Left ventricle myocardium inferior (tissue), 1 donor: ENCODE data around the gene DEUP1. TPM values are rescaled to one million over a fixed set of nuclear protein-coding genes. Genes with fewer than 3 reads are reported as not detected.
"Not testable (repeated sequence)": the region's sequence is repeated elsewhere in the genome, so short reads cannot be mapped to it uniquely, and the experiment has no call there.

ENCODE experiments used
- DNase-seq: peaks from one replicate; pipeline ENCODE4 v3.0.0-alpha.2; 2020
- H3K27ac ChIP-seq: fragments of 200-600 bp; replicated peaks from 2 replicates; pipeline ENCODE4 v1.8.0; 2021
- H3K27me3 ChIP-seq: fragments of 200-600 bp; 2 replicates; pipeline ENCODE4 v1.8.0; 2021; ENCODE audit warnings: low read depth
- H3K36me3 ChIP-seq: fragments of 200-600 bp; 2 replicates; pipeline ENCODE4 v1.8.0; 2021
- H3K4me1 ChIP-seq: fragments of 200-600 bp; 2 replicates; pipeline ENCODE4 v1.8.0; 2021
- H3K4me3 ChIP-seq: fragments of 200-600 bp; 2 replicates; pipeline ENCODE4 v1.8.0; 2021; ENCODE audit warnings: mild to moderate bottlenecking, moderate library complexity
- H3K9me3 ChIP-seq: fragments of 200-600 bp; replicated peaks from 2 replicates; pipeline ENCODE4 v1.8.0; 2021
- intact Hi-C: fragments of 100-400 bp; cut with micrococcal nuclease; formaldehyde crosslinking; loops from one replicate; pipeline ENCODE4 v1.11.0; 2022
- total RNA-seq: library from RNA; stranded (reverse); fragmentation: NEBNext Ultra II Directional; extraction: Animal tissue kit (Norgen Biotek cat#: 25700); gene quantifications from one replicate; pipeline ENCODE4 v1.2.1, GENCODE V29; 2021
- TF ChIP-seq, protein P1 (sequence below): fragments of 200-600 bp; IDR thresholded peaks from 2 replicates; pipeline ENCODE4 v1.8.0; 2021; ENCODE audit warnings: antibody characterized with exemption, mild to moderate bottlenecking, borderline replicate concordance
- donor health status: DM: no; HTN: yes; CAD: no; lungs with severe emphysema.

The DEUP1 gene
- total RNA-seq, 1 donor from 2014 or later = not detected

DNA sequence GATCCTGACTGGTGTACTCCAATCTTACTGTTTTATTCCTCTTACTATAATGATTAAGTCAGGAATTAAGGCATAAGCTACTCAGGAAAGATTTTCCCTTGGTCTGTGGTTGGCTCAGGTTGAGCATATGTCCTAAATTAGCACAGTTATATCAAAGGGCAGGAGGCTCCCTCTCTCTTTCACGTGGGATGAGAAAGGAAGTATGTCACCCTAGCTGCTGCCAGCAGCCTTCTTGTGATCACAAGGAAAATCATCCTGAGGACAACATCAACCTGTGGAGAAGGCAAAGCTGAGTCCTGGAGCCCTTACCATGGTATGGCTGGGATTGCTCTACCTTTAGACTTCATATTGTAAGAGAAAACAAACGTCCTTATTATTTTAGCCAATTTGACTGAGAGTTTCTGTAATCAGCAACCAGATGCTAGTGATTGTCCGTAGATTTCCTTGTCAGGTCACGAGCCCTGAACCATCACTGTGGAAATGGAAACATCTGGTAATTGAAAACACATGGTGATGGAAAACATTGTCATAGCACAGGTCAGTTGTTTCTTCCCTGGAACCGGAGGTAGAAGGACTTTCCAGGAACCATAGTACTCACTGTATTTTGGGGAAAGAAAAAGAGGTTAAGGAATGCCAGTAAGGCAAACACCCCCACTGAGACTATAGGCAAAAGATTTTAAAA lies 40.6 kb upstream of the DEUP1 start:
- TF ChIP-seq, protein P1, sequence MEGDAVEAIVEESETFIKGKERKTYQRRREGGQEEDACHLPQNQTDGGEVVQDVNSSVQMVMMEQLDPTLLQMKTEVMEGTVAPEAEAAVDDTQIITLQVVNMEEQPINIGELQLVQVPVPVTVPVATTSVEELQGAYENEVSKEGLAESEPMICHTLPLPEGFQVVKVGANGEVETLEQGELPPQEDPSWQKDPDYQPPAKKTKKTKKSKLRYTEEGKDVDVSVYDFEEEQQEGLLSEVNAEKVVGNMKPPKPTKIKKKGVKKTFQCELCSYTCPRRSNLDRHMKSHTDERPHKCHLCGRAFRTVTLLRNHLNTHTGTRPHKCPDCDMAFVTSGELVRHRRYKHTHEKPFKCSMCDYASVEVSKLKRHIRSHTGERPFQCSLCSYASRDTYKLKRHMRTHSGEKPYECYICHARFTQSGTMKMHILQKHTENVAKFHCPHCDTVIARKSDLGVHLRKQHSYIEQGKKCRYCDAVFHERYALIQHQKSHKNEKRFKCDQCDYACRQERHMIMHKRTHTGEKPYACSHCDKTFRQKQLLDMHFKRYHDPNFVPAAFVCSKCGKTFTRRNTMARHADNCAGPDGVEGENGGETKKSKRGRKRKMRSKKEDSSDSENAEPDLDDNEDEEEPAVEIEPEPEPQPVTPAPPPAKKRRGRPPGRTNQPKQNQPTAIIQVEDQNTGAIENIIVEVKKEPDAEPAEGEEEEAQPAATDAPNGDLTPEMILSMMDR = no peak
- no peak for DNase-seq
- intact Hi-C loops = no loop called here
- Histone ChIP-seq H3K4me1 (no peaks in the 10 kb centered on the region), H3K36me3 (no peaks in the 10 kb centered on the region), H3K27ac (no peak overlapping the region), H3K27me3 (no peaks in the 10 kb centered on the region), H3K4me3 (no peak overlapping the region), H3K9me3 (no peaks in the 10 kb centered on the region)

DNA sequence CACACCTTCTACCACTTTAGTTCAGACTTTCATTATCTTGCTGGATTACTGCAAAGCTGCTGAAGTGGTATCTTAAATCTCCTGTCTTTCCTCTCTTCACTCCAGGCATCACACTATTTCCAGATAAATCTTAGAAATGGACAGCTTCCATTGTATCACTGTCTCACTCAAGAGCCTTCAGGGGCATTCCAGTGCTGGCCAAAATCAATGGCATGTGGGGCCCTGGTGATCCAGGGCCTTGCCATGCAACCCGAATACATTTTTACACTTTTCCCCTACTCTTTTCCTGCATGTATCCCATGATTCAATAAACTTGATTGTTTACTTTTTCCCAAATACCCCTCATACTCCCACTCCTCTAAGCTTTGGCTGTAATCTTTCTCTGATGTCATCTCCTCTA lies 39.4 kb upstream of the DEUP1 start:
- no peak overlapping the region for H3K4me3 ChIP-seq
- no peak for DNase-seq
- H3K27me3 ChIP-seq = no peaks in the 10 kb centered on the region
- no peaks in the 10 kb centered on the region for H3K9me3 ChIP-seq
- TF ChIP-seq, protein P1 = no peak
- no peak overlapping the region for H3K27ac ChIP-seq
- no peaks in the 10 kb centered on the region for H3K36me3 ChIP-seq
- intact Hi-C loops = no loop called here
- no peaks in the 10 kb centered on the region for H3K4me1 ChIP-seq

DNA sequence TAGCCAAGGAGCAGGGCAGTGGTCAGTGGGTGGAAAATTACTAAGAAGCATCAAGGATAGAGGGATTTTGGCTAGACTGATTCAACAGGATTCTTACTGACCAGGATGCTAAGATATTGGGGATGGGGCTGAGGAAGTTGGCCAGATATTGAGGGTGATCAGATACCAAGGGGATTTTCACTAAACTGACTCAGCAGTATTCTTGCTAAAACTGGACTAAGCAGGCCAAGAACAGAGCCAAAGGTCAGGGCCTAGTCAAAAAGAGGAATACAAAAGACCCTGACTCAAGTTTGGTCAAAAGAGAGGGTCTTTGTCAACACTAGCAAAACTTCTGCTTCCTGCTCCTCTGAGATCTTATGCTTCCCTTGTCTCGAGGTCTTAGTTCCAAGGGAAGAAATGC lies 38.6 kb upstream of the DEUP1 start:
- TF ChIP-seq, protein P1 = no peak
- Histone ChIP-seq H3K36me3 (no peaks in the 10 kb centered on the region), H3K27ac (no peak overlapping the region), H3K27me3 (no peaks in the 10 kb centered on the region), H3K9me3 (no peaks in the 10 kb centered on the region), H3K4me1 (no peaks in the 10 kb centered on the region), H3K4me3 (no peak overlapping the region)
- intact Hi-C loops = no loop called here
- no peak for DNase-seq

GRCh38 chr11:93295921-93296575 lies 34.5 kb upstream of the DEUP1 start:
- no peak for DNase-seq

DNA sequence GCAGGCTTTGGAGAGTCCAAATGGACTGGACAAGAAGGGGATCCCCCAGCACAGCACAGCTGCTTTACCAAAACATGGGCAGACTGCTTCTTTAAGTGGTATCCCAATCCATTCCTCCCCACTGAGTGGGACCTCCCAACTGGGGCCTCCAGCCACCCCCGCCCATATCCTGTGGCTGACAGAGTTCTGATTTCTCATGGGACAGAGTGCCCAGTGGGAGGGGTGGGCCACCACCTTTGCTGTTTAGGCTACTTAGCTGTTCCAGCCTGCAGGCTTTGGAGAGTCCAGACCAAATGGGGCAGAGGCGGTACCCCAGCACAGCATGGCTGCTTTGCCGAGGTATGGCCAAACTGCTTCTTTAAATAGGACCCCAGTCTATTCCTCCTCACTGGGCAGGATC lies 26.9 kb upstream of the DEUP1 start:
- intact Hi-C loops = no loop called here
- H3K4me3 ChIP-seq = no peak overlapping the region
- no peak for DNase-seq

More at GRCh38 chr11:93295921-93296575, 34.5 kb upstream of the DEUP1 start:
- Histone ChIP-seq H3K27me3 (no peaks in the 10 kb centered on the region), H3K4me1 (no peaks in the 10 kb centered on the region), H3K36me3 (no peaks in the 10 kb centered on the region), H3K9me3 (no peaks in the 10 kb centered on the region), H3K4me3 (no peak overlapping the region), H3K27ac (no peak overlapping the region)
- intact Hi-C loops = no loop called here
- TF ChIP-seq, protein P1 = no peak

DNA sequence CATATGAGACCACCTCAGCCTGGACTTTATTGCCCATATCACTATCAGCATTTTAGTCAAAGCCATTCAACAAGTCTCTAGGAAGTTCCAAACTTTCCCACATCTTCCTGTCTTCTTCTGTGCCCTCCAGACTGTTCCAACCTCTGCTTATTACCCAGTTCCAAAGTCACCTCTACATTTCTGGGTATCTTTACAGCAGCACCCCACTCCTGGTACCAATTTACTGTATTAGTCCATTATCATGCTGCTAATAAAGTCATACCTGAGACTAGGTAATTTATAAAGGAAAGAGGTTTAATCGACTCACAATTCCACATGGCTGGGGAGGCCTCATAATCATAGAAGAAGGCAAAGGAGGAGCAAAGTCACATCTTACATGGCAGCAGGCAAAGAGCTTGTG lies 16.1 kb upstream of the DEUP1 start:
- H3K4me3 ChIP-seq, DNase-seq, H3K27me3 ChIP-seq, intact Hi-C loops, H3K27ac ChIP-seq, H3K36me3 ChIP-seq, H3K4me1 ChIP-seq: not testable (repeated sequence)
- peaks cover 45% of the 10 kb centered on the region for H3K9me3 ChIP-seq

More for the DNA sequence above, 26.9 kb upstream of the DEUP1 start:
- TF ChIP-seq, protein P1 = no peak
- no peak overlapping the region for H3K27ac ChIP-seq
- no peaks in the 10 kb centered on the region for H3K27me3 ChIP-seq
- no peaks in the 10 kb centered on the region for H3K4me1 ChIP-seq
- H3K9me3 ChIP-seq = peaks cover 11% of the 10 kb centered on the region
- H3K36me3 ChIP-seq = no peaks in the 10 kb centered on the region
